OCI-LY3 (cell line): Measurements from ENCODE around the gene PLEKHA6.

Experiments used
- H2AFZ ChIP-seq: fragments of 200-600, 300-600 bp; shearing (Covaris generic); 2 replicates; pipeline ENCODE4 v1.6.0; 2014; ENCODE audit warnings: antibody characterized with exemption, low read depth, low read length
- H3K27ac ChIP-seq: fragments of 200-600, 300-600 bp; sonication (generic); 2 replicates; pipeline ENCODE4 v1.5.1; 2014; ENCODE audit warnings: mild to moderate bottlenecking, low read length, moderate library complexity, mixed read lengths
- H3K27me3 ChIP-seq: fragments of 200-600, 300-600 bp; sonication (generic); 2 replicates; pipeline ENCODE4 v1.6.1; 2014; ENCODE audit warnings: low read depth, low read length, mixed read lengths
- H3K36me3 ChIP-seq: fragments of 200-600, 300-600 bp; sonication (generic); replicated peaks from 2 replicates; pipeline ENCODE3; 2014; ENCODE audit warnings: low read depth, low read length, mixed read lengths
- H3K4me1 ChIP-seq: fragments of 300-600, 200-600 bp; sonication (generic); 2 replicates; pipeline ENCODE4 v1.6.1; 2014; ENCODE audit warnings: low read length, mixed read lengths
- H3K4me2 ChIP-seq: fragments of 200-600, 300-600 bp; sonication (generic); 2 replicates; pipeline ENCODE4 v1.6.1; 2014; ENCODE audit warnings: low read length, mixed read lengths
- H3K4me3 ChIP-seq: fragments of 300-600, 200-600 bp; sonication (generic); 2 replicates; pipeline ENCODE4 v1.5.1; 2014; ENCODE audit warnings: antibody characterized with exemption, mild to moderate bottlenecking, low read length, moderate library complexity
- H3K79me2 ChIP-seq: fragments of 300-600, 200-600 bp; shearing (Covaris generic); 2 replicates; pipeline ENCODE4 v1.6.1; 2014; ENCODE audit warnings: mild to moderate bottlenecking, low read length, mixed read lengths
- H3K9ac ChIP-seq: fragments of 300-600, 200-600 bp; shearing (Covaris generic); 2 replicates; pipeline ENCODE4 v1.6.0; 2014; ENCODE audit warnings: mild to moderate bottlenecking, low read length, moderate library complexity
- H3K9me3 ChIP-seq: fragments of 200-600, 300-600 bp; shearing (Covaris generic); 2 replicates; pipeline ENCODE4 v1.6.1; 2014; ENCODE audit warnings: low read length, mixed read lengths; ENCODE audit not compliant: insufficient read depth
- H4K20me1 ChIP-seq: fragments of 200-600, 300-600 bp; sonication (generic); 2 replicates; pipeline ENCODE4 v1.6.1; 2016; ENCODE audit warnings: low read length, mixed read lengths; ENCODE audit not compliant: insufficient read depth
- CTCF ChIP-seq: fragments of 200-600, 300-600 bp; sonication (generic); IDR thresholded peaks from 2 replicates; pipeline ENCODE4 v1.5.1; 2014; ENCODE audit warnings: antibody characterized with exemption, low read length, low read depth
- EZH2phosphoT487 ChIP-seq: fragments of 200-600 bp; shearing (Covaris generic); IDR thresholded peaks from 2 replicates; pipeline ENCODE4 v1.6.1; 2018; ENCODE audit warnings: antibody characterized with exemption, mixed run types, low read depth

The PLEKHA6 gene

GRCh38 chr1:204293605-204294337 lies 66.0 kb downstream of the PLEKHA6 start:
- TF ChIP-seq CTCF (no peak), EZH2phosphoT487 (no peak)
- Histone ChIP-seq H3K9me3 (no peaks in the 10 kb centered on the region), H3K4me2 (no peak overlapping the region), H3K4me3 (no peak overlapping the region), H3K27ac (no peak overlapping the region), H3K36me3 (no peaks in the 10 kb centered on the region), H4K20me1 (no peaks in the 10 kb centered on the region), H3K79me2 (no peaks in the 10 kb centered on the region), H2AFZ (no peak overlapping the region), H3K27me3 (peaks cover 73% of the 10 kb centered on the region), H3K9ac (no peak overlapping the region), H3K4me1 (no peaks in the 10 kb centered on the region)

- no peaks in the 10 kb centered on the region for H3K4me1 ChIP-seq
- no peaks in the 10 kb centered on the region for H3K79me2 ChIP-seq
Observed at GRCh38 chr1:204292740-204293139, 67.0 kb downstream of the PLEKHA6 start.

GRCh38 chr1:204289280-204289679 lies 70.4 kb downstream of the PLEKHA6 start:
- peaks cover 12% of the 10 kb centered on the region for H3K4me1 ChIP-seq
- TF ChIP-seq CTCF = no peak
- TF ChIP-seq EZH2phosphoT487 = no peak
- no peaks in the 10 kb centered on the region for H3K79me2 ChIP-seq
- no peak overlapping the region for H3K27ac ChIP-seq
- no peaks in the 10 kb centered on the region for H4K20me1 ChIP-seq
- H3K9me3 ChIP-seq = no peaks in the 10 kb centered on the region
- H3K27me3 ChIP-seq = peaks cover 64% of the 10 kb centered on the region
- no peak overlapping the region for H3K9ac ChIP-seq
- H3K36me3 ChIP-seq = no peaks in the 10 kb centered on the region
- no peak overlapping the region for H2AFZ ChIP-seq
- H3K4me2 ChIP-seq = no peak overlapping the region
- no peak overlapping the region for H3K4me3 ChIP-seq

More at GRCh38 chr1:204292740-204293139, 67.0 kb downstream of the PLEKHA6 start:
- TF ChIP-seq CTCF (no peak), EZH2phosphoT487 (no peak)
- Histone ChIP-seq H2AFZ (no peak overlapping the region), H3K27ac (no peak overlapping the region), H3K27me3 (peaks cover 69% of the 10 kb centered on the region), H4K20me1 (no peaks in the 10 kb centered on the region), H3K4me3 (no peak overlapping the region), H3K9me3 (no peaks in the 10 kb centered on the region), H3K9ac (no peak overlapping the region), H3K4me2 (no peak overlapping the region), H3K36me3 (no peaks in the 10 kb centered on the region)

GRCh38 chr1:204288021-204288588 lies 71.6 kb downstream of the PLEKHA6 start:
- no peak overlapping the region for H2AFZ ChIP-seq
- no peaks in the 10 kb centered on the region for H3K9me3 ChIP-seq
- H3K27ac ChIP-seq = no peak overlapping the region
- no peaks in the 10 kb centered on the region for H4K20me1 ChIP-seq
- no peaks in the 10 kb centered on the region for H3K36me3 ChIP-seq
- no peak overlapping the region for H3K4me2 ChIP-seq
- H3K27me3 ChIP-seq = peaks cover 64% of the 10 kb centered on the region
- H3K4me1 ChIP-seq = peaks cover 12% of the 10 kb centered on the region
- TF ChIP-seq EZH2phosphoT487 (no peak), CTCF (no peak)
- no peak overlapping the region for H3K4me3 ChIP-seq
- no peak overlapping the region for H3K9ac ChIP-seq
- H3K79me2 ChIP-seq = no peaks in the 10 kb centered on the region
